NCI-H128 (cell line): Measurements from ENCODE around the gene GFI1.

ENCODE experiments used
- DNase-seq: peaks from one replicate; lab custom pipeline; 2025; ENCODE audit not compliant: unreplicated experiment; lab: John Stamatoyannopoulos, UW

The GFI1 gene

GRCh38 chr1:92488832-92489231 lies 2.1 kb upstream of the GFI1 start:
- DNase-seq, result no peak

GRCh38 chr1:92488416-92488815 lies 1.7 kb upstream of the GFI1 start:
- no peak for DNase-seq

GRCh38 chr1:92487078-92487605 lies 417 bp upstream of the GFI1 start:
- DNase-seq, result no peak

GRCh38 chr1:92485381-92486250 lies 1.1 kb downstream of the GFI1 start:
- DNase-seq, result peak; percentile 13

- DNase-seq, result peak; percentile 17
These were observed 2.0 kb downstream of the GFI1 start for GRCh38 chr1:92484472-92485380.

- DNase-seq, result no peak
These were observed 2.9 kb downstream of the GFI1 start for GRCh38 chr1:92483610-92484471.

- DNase-seq, result no peak
These were observed 3.8 kb downstream of the GFI1 start for GRCh38 chr1:92482665-92483609.

GRCh38 chr1:92481971-92482664 lies 4.6 kb downstream of the GFI1 start:
- DNase-seq, result no peak

GRCh38 chr1:92481599-92481925 lies 5.2 kb downstream of the GFI1 start:
- DNase-seq, result no peak

- no peak for DNase-seq
These were observed 5.7 kb downstream of the GFI1 start for GRCh38 chr1:92480813-92481598.

GRCh38 chr1:92480200-92480812 lies 6.4 kb downstream of the GFI1 start:
- no peak for DNase-seq

- no peak for DNase-seq
These were observed 7.1 kb downstream of the GFI1 start for GRCh38 chr1:92479587-92479986.

GRCh38 chr1:92478393-92478792 lies 8.3 kb downstream of the GFI1 start:
- no peak for DNase-seq

- no peak for DNase-seq
These were observed 10.6 kb downstream of the GFI1 start for GRCh38 chr1:92476071-92476631.

- DNase-seq, result no peak
These were observed 11.7 kb downstream of the GFI1 start for GRCh38 chr1:92475029-92475428.

GRCh38 chr1:92473781-92474495 lies 12.8 kb downstream of the GFI1 start:
- DNase-seq, result no peak

GRCh38 chr1:92470216-92470615 lies 16.5 kb downstream of the GFI1 start:
- DNase-seq, result no peak
